Esophagus squamous epithelium (tissue), 5 donors: ENCODE measurements around the gene C16orf86. TPM values are rescaled to one million over a fixed set of nuclear protein-coding genes. Genes with fewer than 3 reads are reported as not detected.
A peak's percentile ranks its signal among the peaks of the same experiment; 100 is the strongest.

Experiments
- DNase-seq: peaks from one replicate; lab custom pipeline; 2025; lab: John Stamatoyannopoulos, UW
- H3K27ac ChIP-seq, 4 donors: fragments of 200-600 bp; sonication (generic); one replicate each; pipeline ENCODE4 v1.5.1; 2016 to 2019; ENCODE audit warnings: mild to moderate bottlenecking in 1 of 4
- H3K27me3 ChIP-seq, 4 donors: fragments of 200-600 bp; sonication (generic); 1 replicate in 3 of 4; 2 replicates in 1 of 4; pipeline versions ENCODE4 v1.5.1 to v1.6.0; 2017 to 2021; ENCODE audit warnings: antibody characterized with exemption in 1 of 4
- H3K36me3 ChIP-seq, 3 donors: fragments of 200-600 bp; sonication (generic); one replicate each; pipeline ENCODE4 v1.5.1; 2016 to 2019
- H3K4me1 ChIP-seq, 3 donors: fragments of 200-600 bp; sonication (generic); one replicate each; pipeline ENCODE4 v1.5.1; 2017 to 2019
- H3K4me3 ChIP-seq, 4 donors: fragments of 200-600 bp; sonication (generic); 1 replicate in 3 of 4; 2 replicates in 1 of 4; pipeline ENCODE4 v1.5.1; 2016 to 2019; ENCODE audit warnings: mild to moderate bottlenecking in 2 of 4, moderate library complexity in 1 of 4
- H3K9me3 ChIP-seq, 3 donors: fragments of 200-600 bp; sonication (generic); one replicate each; pipeline ENCODE4 v1.5.1; 2016 to 2019
- CTCF ChIP-seq, 6 experiments: fragments of 450-650 bp in 4 of 6; fragments of 200-600 bp in 2 of 6; sonication (generic) in 2 of 6; IDR thresholded peaks; one replicate each; pipeline ENCODE4 v1.5.1; 2016 to 2019; ENCODE audit warnings: antibody characterized with exemption in 6 of 6, mild to moderate bottlenecking in 4 of 6, moderate library complexity in 4 of 6
- POLR2A ChIP-seq, 4 donors: fragments of 450-650 bp; IDR thresholded peaks; one replicate each; pipeline ENCODE4 v1.6.1; 2017; ENCODE audit warnings: antibody characterized with exemption in 4 of 4, mild to moderate bottlenecking in 4 of 4, moderate library complexity in 3 of 4
- WGBS, 2 donors: methylation state at CpG; one replicate each; pipeline ENCODE4 v1.1.5; 2018; 5-methylcytosine and 5-hydroxymethylcytosine counted together
- intact Hi-C: fragments of 100-400 bp; cut with DNase I; formaldehyde crosslinking; loops from one replicate; pipeline ENCODE4 v1.15.0; 2022
- total RNA-seq, 4 donors: library from RNA; depleted of rRNA; stranded (reverse); fragments of >200 nt; gene quantifications; one replicate each; pipeline ENCODE4 v1.1.0, GENCODE V29; 2016
- donor health status: DM: yes; HTN: yes; CAD: no.

C16orf86 gene
- total RNA-seq, 4 donors from 2014 or later = 1.1 to 3.1 (median 2.4) TPM; not detected in 1

GRCh38 chr16:67653789-67654402, 12.7 kb upstream of the C16orf86 start:
- DNase-seq = no peak
- Histone ChIP-seq H3K4me1 (peaks cover 12 to 37% (median 18%) of the 10 kb centered on the region in 3 donors), H3K27ac (no peak overlapping the region), H3K27me3 (peaks cover 17 to 68% (median 24%) of the 10 kb centered on the region in 4 donors), H3K4me3 (peak overlapping the region in 2 of 4 donors; percentile 40 to 59), H3K36me3 (peaks cover 6 to 27% (median 7%) of the 10 kb centered on the region in 3 donors), H3K9me3 (no peaks in the 10 kb centered on the region)
- intact Hi-C loops = no loop called here
- WGBS, 2 donors = 24% methylated on average over 11 of the region's 25 CpGs; no CpG with 5 or more reads in 1 of the 2 donors
- TF ChIP-seq CTCF (IDR thresholded peaks at IDR 0.05) (no peak), POLR2A (IDR thresholded peaks at IDR 0.05) (no peak)

- no peaks in the 10 kb centered on the region for H3K9me3 ChIP-seq
- intact Hi-C loops = no loop called here
- DNase-seq = no peak
- H3K4me3 ChIP-seq = no peak overlapping the region
- TF ChIP-seq CTCF (IDR thresholded peaks at IDR 0.05) (no peak), POLR2A (IDR thresholded peaks at IDR 0.05) (no peak)
- 50% methylated on average over 15 of the region's 30 CpGs; no CpG with 5 or more reads in 1 of the 2 donors for WGBS, 2 donors
- H3K27ac ChIP-seq = no peak overlapping the region
- H3K27me3 ChIP-seq = peaks cover 11 to 62% (median 19%) of the 10 kb centered on the region in 4 donors
- peaks cover 6 to 27% (median 7%) of the 10 kb centered on the region in 3 donors for H3K36me3 ChIP-seq
- peaks cover 17 to 37% (median 23%) of the 10 kb centered on the region in 3 donors for H3K4me1 ChIP-seq
Measured at GRCh38 chr16:67654403-67654911, 12.2 kb upstream of the C16orf86 start.

- no peak overlapping the region for H3K27ac ChIP-seq
- intact Hi-C loops = no loop called here
- no peak for DNase-seq
- peaks cover 11 to 53% (median 18%) of the 10 kb centered on the region in 4 donors for H3K27me3 ChIP-seq
- peaks cover 18 to 38% (median 28%) of the 10 kb centered on the region in 3 donors for H3K4me1 ChIP-seq
- H3K9me3 ChIP-seq = no peaks in the 10 kb centered on the region
- no peak overlapping the region for H3K4me3 ChIP-seq
- 60 to 74% methylated on average over 3 to 4 of the region's 4 CpGs for WGBS, 2 donors
- no peak for TF ChIP-seq POLR2A (IDR thresholded peaks at IDR 0.05)
- TF ChIP-seq CTCF (IDR thresholded peaks at IDR 0.05) = no peak
- peaks cover 6 to 27% (median 7%) of the 10 kb centered on the region in 3 donors for H3K36me3 ChIP-seq
Measured at GRCh38 chr16:67655363-67655762, 11.3 kb upstream of the C16orf86 start.

GRCh38 chr16:67656344-67657016, 10.1 kb upstream of the C16orf86 start:
- no peaks in the 10 kb centered on the region for H3K9me3 ChIP-seq
- peaks cover 23 to 44% (median 34%) of the 10 kb centered on the region in 3 donors for H3K4me1 ChIP-seq
- DNase-seq = no peak
- intact Hi-C loops = no loop called here
- no peak for TF ChIP-seq POLR2A (IDR thresholded peaks at IDR 0.05)
- no peak for TF ChIP-seq CTCF (IDR thresholded peaks at IDR 0.05)
- WGBS, 2 donors = 90 to 95% methylated on average over 2 to 3 of the region's 9 CpGs
- peaks cover 11 to 42% (median 18%) of the 10 kb centered on the region in 4 donors for H3K27me3 ChIP-seq
- no peak overlapping the region for H3K27ac ChIP-seq
- H3K4me3 ChIP-seq = no peak overlapping the region
- peaks cover 6 to 27% (median 7%) of the 10 kb centered on the region in 3 donors for H3K36me3 ChIP-seq
